Measurements from ENCODE around the gene TMX1.
"Not testable (repeated sequence)": the region's sequence is repeated elsewhere in the genome, so short reads cannot be mapped to it uniquely, and the experiment has no call there.

Gene TMX1

DNA sequence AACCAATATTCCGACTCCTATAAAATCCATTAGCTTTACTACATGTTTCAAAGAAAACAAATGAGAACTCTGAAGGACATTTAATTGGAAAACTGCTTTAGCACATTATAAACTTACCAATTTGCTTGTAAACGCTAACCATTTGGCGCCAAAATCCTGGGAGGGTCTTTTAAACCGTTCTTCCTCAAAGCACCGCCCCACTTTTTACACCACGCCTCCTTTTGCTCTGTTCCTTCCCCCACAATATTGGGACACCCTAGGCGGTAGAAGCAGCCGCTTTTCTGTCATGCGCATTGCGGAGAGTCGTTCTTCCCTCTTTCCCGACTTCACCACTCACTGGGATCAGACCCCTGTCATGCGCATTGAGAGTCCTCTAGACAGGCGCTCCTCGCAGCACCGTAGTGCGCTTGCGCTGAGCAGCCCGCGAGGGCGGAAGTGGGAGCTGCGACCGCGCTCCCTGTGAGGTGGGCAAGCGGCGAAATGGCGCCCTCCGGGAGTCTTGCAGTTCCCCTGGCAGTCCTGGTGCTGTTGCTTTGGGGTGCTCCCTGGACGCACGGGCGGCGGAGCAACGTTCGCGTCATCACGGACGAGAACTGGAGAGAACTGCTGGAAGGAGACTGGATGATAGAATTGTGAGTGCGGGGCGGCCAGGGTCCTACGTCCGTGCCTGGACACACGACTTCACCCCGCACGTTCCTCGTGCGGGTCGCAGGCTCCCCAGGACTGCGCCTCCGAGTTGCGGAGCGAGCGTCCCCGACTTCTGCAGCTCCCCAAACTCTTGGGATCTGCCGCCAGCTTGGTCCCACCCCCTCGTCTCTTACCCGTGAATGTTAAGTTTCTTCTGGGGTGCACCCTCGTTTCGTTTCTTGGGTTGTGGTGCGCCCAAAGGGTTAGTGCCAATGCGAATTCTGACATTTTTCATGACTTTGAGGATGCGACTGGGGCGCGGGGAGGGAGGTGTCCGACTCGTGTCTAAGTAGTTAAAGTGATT lies at the start of gene TMX1:
TMX1 (plus strand) TSS at position 435 of the 991 bp plus-strand sequence; CDS start at position 481, 46 bp downstream.
- DNase-seq = peak; percentile 64 to 82 (median 68)

DNA sequence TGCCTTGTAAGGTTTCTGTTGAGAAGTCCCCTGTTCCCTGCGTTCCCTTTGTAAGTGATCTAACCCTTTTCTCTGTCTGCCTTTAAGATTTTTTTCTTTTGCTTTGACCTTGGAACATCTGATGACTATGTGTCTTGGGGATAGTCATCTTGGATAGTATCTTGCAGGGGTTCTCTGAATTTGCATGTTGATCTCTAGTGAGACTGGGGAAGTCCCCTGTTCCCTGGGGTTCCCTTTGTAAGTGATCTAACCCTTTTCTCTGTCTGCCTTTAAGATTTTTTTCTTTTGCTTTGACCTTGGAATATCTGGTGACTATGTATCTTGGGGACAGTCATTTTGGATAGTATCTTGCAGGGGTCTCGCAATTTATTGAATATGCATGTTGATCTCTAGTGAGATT lies 38.2 kb upstream of the TMX1 start:
- no peak for DNase-seq

- DNase-seq = no peak
Measured at GRCh38 chr14:51202914-51203665, 37.0 kb upstream of the TMX1 start.

GRCh38 chr14:51203881-51204280 lies 36.2 kb upstream of the TMX1 start:
- DNase-seq = no peak

DNA sequence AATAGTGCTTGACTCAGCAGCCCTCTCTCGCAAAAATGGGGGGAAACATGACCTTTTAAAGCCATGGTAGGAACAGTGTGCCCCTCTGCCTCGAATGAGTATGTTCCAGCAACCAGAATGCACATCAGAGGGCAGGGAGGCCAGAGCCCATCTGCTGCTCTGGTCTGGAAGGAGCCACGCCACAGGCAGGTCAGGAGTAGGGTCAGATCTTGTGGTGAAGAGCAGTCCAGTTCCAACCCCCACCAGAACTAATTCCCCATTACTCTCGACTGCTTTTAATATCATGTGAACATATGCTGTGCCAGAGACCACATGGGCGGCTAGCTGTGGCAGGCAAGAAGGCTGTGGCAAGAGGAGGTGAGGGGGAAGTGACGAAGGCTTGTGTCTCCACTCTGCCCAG lies 34.6 kb upstream of the TMX1 start:
- DNase-seq = no peak

- no peak for DNase-seq
Measured at GRCh38 chr14:51206462-51206861, 33.6 kb upstream of the TMX1 start.

GRCh38 chr14:51207621-51208020 lies 32.4 kb upstream of the TMX1 start:
- no peak for DNase-seq

GRCh38 chr14:51208982-51209381 lies 31.1 kb upstream of the TMX1 start:
- DNase-seq = no peak

GRCh38 chr14:51209457-51209856 lies 30.6 kb upstream of the TMX1 start:
- no peak for DNase-seq

DNA sequence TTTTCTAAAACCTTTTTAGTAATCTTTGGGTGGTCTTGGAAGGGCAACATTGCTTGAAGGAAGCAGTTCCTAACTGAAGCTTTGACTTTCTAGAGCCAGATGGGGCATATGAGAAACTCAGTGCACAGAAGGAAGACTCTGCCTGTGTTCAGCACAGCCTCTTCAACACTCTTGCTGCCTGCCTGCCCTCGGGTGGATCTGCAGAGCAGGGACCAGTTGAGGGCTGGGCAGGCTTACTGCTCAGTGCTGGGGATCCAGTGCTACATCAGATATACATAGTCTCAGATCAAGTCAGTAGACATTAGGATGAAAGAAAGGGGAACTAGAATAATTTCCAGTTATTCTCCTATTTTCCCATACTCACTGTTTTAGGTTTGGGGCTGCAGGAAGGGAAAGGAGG lies 29.5 kb upstream of the TMX1 start:
- DNase-seq = no peak

- DNase-seq = no peak
Measured at GRCh38 chr14:51211149-51211548, 28.9 kb upstream of the TMX1 start.

GRCh38 chr14:51216602-51217001 lies 23.4 kb upstream of the TMX1 start:
- no peak for DNase-seq

GRCh38 chr14:51219473-51220448 lies 20.3 kb upstream of the TMX1 start:
- no peak for DNase-seq

GRCh38 chr14:51223463-51223862 lies 16.6 kb upstream of the TMX1 start:
- not testable (repeated sequence) for DNase-seq

- DNase-seq = no peak
Measured at GRCh38 chr14:51224551-51224950, 15.5 kb upstream of the TMX1 start.

- no peak for DNase-seq
Measured at GRCh38 chr14:51225751-51226150, 14.3 kb upstream of the TMX1 start.

- DNase-seq = no peak
Measured at GRCh38 chr14:51228391-51228790, 11.7 kb upstream of the TMX1 start.

DNA sequence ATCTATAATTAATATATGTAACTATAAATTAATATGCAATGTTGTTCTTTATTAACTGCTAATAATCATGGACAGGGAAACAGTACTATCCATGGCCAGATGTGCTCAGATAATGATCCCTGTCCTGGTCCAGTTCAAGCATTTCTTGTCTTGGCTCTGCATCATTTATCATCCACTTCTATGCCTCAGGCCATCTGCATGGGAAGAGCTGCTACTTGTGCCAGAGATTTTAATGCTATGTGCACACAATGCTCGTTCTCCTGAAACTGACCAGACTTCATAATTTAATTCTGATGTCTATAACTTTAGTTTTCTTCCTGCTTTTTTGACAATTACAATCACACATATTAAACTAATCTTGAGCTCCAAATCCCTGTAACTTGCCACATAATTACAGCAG lies 11.2 kb upstream of the TMX1 start:
- DNase-seq = no peak

DNA sequence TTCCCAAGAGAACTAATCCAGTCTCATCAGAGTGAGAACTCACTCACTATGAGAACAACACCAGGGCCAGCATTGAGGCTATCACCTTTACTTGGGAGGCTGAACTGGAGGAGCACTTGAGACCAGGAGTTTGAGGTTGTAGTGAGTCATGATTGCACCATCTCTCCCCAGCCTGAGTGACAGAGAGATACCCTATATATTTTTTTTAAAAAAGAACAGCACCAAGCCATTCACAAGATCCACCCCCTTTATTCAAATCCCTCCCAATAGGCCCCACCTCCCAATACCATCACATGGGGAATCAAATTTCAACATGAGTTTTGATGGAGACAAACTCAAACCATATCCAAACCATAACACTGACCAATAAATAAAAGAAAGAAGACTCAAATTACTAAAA lies 3.7 kb upstream of the TMX1 start:
- DNase-seq = no peak

DNA sequence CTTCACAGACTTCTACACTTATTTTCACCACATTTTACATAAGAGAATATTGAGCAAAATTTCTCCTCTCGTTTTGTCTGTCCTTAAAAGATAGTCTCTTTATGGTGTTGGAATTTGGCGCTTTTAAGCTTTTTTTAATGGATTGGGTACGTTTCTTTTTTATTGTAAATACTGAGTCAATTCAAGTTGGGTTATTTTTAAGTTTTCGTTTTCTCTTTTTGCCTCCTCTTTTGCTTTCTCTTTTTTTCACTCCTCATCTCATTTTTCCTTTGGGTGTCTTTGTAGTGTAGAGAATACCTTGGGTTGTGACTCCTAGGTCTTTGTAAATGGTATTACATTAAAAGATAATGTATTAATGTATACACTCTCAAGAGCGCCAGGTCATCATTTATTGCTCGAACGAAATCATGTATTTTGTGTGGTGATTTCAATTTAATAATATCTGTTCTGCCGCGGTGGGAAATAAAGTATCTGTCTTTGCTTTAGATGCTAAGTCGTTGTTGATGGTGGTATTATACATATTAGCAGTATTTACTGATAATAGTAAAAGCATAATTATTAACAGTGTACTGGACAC lies 845 bp downstream of the TMX1 start:
- DNase-seq = no peak

GRCh38 chr14:51242545-51243490 lies 2.8 kb downstream of the TMX1 start:
- DNase-seq = no peak
